ENCODE data around the gene RPL6.

DNA sequence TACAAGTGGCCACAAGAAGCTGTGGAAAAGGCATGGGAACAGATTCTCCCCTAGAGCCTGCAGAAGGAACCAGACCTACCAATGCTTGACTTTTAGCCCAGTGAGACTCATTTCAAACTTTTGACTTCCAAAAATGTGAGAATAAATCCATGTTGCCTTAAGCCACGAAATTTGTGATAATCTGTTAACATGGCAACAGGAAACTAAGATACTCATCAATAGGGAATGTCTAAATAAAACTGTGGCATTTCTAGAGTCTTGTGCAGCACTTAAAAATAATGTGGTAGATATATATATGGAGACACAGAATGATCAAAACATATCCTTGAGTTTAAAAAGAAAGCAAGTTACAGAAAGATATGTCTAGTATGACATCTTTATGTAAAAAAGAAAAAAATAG lies 39.2 kb downstream of the RPL6 start:
- no peak for TF ChIP-seq CTCF (IDR thresholded peaks at IDR 0.05)
- TF ChIP-seq, protein P1, sequence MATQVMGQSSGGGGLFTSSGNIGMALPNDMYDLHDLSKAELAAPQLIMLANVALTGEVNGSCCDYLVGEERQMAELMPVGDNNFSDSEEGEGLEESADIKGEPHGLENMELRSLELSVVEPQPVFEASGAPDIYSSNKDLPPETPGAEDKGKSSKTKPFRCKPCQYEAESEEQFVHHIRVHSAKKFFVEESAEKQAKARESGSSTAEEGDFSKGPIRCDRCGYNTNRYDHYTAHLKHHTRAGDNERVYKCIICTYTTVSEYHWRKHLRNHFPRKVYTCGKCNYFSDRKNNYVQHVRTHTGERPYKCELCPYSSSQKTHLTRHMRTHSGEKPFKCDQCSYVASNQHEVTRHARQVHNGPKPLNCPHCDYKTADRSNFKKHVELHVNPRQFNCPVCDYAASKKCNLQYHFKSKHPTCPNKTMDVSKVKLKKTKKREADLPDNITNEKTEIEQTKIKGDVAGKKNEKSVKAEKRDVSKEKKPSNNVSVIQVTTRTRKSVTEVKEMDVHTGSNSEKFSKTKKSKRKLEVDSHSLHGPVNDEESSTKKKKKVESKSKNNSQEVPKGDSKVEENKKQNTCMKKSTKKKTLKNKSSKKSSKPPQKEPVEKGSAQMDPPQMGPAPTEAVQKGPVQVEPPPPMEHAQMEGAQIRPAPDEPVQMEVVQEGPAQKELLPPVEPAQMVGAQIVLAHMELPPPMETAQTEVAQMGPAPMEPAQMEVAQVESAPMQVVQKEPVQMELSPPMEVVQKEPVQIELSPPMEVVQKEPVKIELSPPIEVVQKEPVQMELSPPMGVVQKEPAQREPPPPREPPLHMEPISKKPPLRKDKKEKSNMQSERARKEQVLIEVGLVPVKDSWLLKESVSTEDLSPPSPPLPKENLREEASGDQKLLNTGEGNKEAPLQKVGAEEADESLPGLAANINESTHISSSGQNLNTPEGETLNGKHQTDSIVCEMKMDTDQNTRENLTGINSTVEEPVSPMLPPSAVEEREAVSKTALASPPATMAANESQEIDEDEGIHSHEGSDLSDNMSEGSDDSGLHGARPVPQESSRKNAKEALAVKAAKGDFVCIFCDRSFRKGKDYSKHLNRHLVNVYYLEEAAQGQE (IDR thresholded peaks at IDR 0.05; ENCODE audit: insufficient read depth in 1 of 2, low read depth in 2 of 2, low read length in 1 of 2): no peak
- no peak for TF ChIP-seq POLR2AphosphoS5 (IDR thresholded peaks at IDR 0.05; ENCODE audit: low read depth, low read length)
- no peak for TF ChIP-seq TCF7L2 (IDR thresholded peaks at IDR 0.05; ENCODE audit: low read depth, low read length)

All from Panc1 (cell line).